Measurements from ENCODE around the gene HIBADH.

DNA sequence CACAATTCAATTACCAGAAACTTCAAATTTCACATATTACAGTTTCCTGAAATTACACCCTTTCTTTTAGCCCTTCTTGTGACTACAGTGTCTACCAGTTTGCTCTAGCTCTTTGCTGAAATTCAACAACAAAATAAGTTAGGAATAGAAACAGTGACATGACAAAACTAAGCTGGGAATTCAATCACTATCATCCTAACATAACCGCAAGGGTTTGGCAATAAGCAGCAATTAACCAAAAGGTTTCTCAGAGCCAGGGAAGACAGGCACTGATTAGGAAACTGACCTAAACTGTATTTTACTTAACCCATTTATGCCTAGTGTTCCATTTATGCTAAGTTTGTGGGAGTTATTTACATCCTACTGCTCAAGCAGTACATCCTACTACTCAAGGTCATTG is 31.3 kb downstream of the HIBADH start:
- TF ChIP-seq, protein P1, sequence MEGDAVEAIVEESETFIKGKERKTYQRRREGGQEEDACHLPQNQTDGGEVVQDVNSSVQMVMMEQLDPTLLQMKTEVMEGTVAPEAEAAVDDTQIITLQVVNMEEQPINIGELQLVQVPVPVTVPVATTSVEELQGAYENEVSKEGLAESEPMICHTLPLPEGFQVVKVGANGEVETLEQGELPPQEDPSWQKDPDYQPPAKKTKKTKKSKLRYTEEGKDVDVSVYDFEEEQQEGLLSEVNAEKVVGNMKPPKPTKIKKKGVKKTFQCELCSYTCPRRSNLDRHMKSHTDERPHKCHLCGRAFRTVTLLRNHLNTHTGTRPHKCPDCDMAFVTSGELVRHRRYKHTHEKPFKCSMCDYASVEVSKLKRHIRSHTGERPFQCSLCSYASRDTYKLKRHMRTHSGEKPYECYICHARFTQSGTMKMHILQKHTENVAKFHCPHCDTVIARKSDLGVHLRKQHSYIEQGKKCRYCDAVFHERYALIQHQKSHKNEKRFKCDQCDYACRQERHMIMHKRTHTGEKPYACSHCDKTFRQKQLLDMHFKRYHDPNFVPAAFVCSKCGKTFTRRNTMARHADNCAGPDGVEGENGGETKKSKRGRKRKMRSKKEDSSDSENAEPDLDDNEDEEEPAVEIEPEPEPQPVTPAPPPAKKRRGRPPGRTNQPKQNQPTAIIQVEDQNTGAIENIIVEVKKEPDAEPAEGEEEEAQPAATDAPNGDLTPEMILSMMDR (IDR thresholded peaks at IDR 0.05), result no peak
- TF ChIP-seq POLR2A (IDR thresholded peaks at IDR 0.05), result no peak

All from thyroid gland (tissue), 4 donors.